NT2/D1 (cell line): ENCODE data around the gene PIN1.

Experiments
- SUZ12 ChIP-seq: IDR thresholded peaks from 2 replicates; pipeline ENCODE4 v1.6.1; 2011; ENCODE audit not compliant: insufficient read length, insufficient read depth; ENCODE audit errors: extremely low read depth
- YY1 ChIP-seq: IDR thresholded peaks from 2 replicates; pipeline ENCODE4 v1.6.1; 2011; ENCODE audit not compliant: insufficient read length, insufficient read depth

DNA sequence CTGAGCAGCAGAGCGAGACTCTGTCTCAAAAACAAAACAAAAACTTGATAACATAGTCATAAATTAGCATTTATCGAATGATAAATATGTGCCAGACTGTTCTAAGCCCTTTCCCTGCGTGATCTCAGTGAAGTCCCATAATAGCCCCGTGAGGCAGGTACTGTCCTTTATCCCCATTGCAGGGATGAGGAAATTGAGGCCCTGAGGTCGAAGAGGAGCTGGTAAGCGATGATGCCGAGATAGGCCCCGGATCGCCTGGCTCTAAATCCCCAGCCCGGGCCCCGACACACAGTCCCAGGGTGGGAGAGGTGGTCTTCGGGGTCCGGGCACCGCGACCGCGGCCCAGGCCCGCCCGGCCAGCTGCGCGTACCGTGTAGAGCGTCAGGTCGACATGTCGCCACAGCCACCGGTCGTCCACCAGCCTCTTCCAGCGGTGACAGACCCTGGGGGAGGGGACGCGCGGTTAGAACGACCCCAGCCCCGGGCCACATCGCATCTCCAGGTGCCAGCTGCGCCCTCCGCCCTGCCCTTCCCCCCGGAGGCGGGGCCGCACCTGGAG lies 16.9 kb upstream of the PIN1 start:
- TF ChIP-seq SUZ12 (no peak), YY1 (no peak)
